Frontal cortex (tissue), 4 donors: ENCODE results near the gene ATP6AP2. TPM values are rescaled to one million over a fixed set of nuclear protein-coding genes. Genes with fewer than 3 reads are reported as not detected.
"Not testable (repeated sequence)": the region's sequence is repeated elsewhere in the genome, so short reads cannot be mapped to it uniquely, and the experiment has no call there.

Experiments
- DNase-seq, 2 donors: peaks; one replicate each; pipeline ENCODE4 v3.0.0; 2012; ENCODE audit warnings: low spot score in 2 of 2
- FAIRE-seq: peaks from 2 replicates; lab custom pipeline; 2012; peaks lifted over from hg19 to GRCh38; lab: Jason Lieb, UNC
- total RNA-seq: library from RNA; depleted of rRNA; stranded (reverse); fragments of >200 nt; gene quantifications from one replicate; pipeline ENCODE4 v1.2.3, GENCODE V29; 2014
- donor health status: control.
- donor health status: control.
- donor health status: control.

The ATP6AP2 gene
- total RNA-seq, 1 donor from 2014 or later, result 106 TPM

- FAIRE-seq (no peak), DNase-seq (no peak)
Observed at GRCh38 chrX:40573763-40574162, 7.0 kb upstream of the ATP6AP2 start.

- DNase-seq, FAIRE-seq: not testable (repeated sequence)
Observed at GRCh38 chrX:40575411-40575810, 5.4 kb upstream of the ATP6AP2 start.

- no peak for FAIRE-seq
- DNase-seq, result no peak
Observed at GRCh38 chrX:40576291-40576690, 4.5 kb upstream of the ATP6AP2 start.

GRCh38 chrX:40578039-40578695 lies 2.6 kb upstream of the ATP6AP2 start:
- DNase-seq (no peak), FAIRE-seq (no peak)

GRCh38 chrX:40579141-40579540 lies 1.6 kb upstream of the ATP6AP2 start:
- FAIRE-seq (no peak), DNase-seq (no peak)

GRCh38 chrX:40579900-40580536 lies 752 bp upstream of the ATP6AP2 start:
- FAIRE-seq (no peak), DNase-seq (no peak)

GRCh38 chrX:40581336-40581920 lies 658 bp downstream of the ATP6AP2 start:
- DNase-seq (no peak), FAIRE-seq (no peak)

- not testable (repeated sequence) for DNase-seq, FAIRE-seq
Observed at GRCh38 chrX:40582178-40582577, 1.4 kb downstream of the ATP6AP2 start.

GRCh38 chrX:40582811-40583210 lies 2.0 kb downstream of the ATP6AP2 start:
- FAIRE-seq, result no peak
- DNase-seq, result no peak

GRCh38 chrX:40587623-40588022 lies 6.9 kb downstream of the ATP6AP2 start:
- not testable (repeated sequence) for DNase-seq, FAIRE-seq

- not testable (repeated sequence) for DNase-seq, FAIRE-seq
Observed at GRCh38 chrX:40589616-40590321, 9.0 kb downstream of the ATP6AP2 start.

- no peak for DNase-seq
- no peak for FAIRE-seq
Observed at GRCh38 chrX:40603446-40603845, 22.7 kb downstream of the ATP6AP2 start.

- no peak for FAIRE-seq
- DNase-seq, result no peak
Observed at GRCh38 chrX:40607381-40607780, 26.6 kb downstream of the ATP6AP2 start.

GRCh38 chrX:40612511-40612910 lies 31.7 kb downstream of the ATP6AP2 start:
- FAIRE-seq, result no peak
- no peak for DNase-seq

GRCh38 chrX:40615976-40616375 lies 35.2 kb downstream of the ATP6AP2 start:
- FAIRE-seq (no peak), DNase-seq (no peak)

- FAIRE-seq (no peak), DNase-seq (no peak)
Observed at GRCh38 chrX:40617566-40617965, 36.8 kb downstream of the ATP6AP2 start.

GRCh38 chrX:40622479-40623138 lies 41.8 kb downstream of the ATP6AP2 start:
- DNase-seq (no peak), FAIRE-seq (no peak)

- DNase-seq, result no peak
- no peak for FAIRE-seq
Observed at GRCh38 chrX:40623139-40623536, 42.4 kb downstream of the ATP6AP2 start, which contains the start of gene MPC1L. Gene MPC1L, plus strand, starts transcription at chrX:40623428. Its CDS starts 138 bp downstream, at chrX:40623566.

GRCh38 chrX:40623665-40624064 lies 42.9 kb downstream of the ATP6AP2 start:
- DNase-seq (no peak), FAIRE-seq (no peak)

GRCh38 chrX:40625294-40625693 lies 44.5 kb downstream of the ATP6AP2 start:
- no peak for DNase-seq
- FAIRE-seq, result no peak
